ENCODE data around the gene IRAK2.

DNA sequence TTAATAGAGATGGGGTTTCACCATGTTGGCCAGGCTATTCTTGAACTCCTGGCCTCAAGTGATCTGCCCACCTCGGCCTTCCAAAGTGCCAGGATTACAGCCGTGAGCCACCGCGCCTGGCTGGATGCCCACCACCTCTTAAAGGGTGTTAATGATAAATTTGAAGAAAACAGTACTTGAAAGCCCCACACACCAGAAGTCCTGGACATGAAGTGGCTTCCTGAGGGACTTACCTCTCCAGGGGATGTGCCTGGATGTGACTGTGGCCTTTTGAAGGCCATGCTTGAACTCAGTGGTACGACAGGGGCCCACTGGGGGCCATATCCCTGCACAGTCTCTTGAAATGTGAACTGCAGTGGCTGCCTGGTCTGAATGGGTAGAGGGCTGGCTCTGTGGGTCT lies 18.2 kb downstream of the IRAK2 start:
- TF ChIP-seq, protein P1, sequence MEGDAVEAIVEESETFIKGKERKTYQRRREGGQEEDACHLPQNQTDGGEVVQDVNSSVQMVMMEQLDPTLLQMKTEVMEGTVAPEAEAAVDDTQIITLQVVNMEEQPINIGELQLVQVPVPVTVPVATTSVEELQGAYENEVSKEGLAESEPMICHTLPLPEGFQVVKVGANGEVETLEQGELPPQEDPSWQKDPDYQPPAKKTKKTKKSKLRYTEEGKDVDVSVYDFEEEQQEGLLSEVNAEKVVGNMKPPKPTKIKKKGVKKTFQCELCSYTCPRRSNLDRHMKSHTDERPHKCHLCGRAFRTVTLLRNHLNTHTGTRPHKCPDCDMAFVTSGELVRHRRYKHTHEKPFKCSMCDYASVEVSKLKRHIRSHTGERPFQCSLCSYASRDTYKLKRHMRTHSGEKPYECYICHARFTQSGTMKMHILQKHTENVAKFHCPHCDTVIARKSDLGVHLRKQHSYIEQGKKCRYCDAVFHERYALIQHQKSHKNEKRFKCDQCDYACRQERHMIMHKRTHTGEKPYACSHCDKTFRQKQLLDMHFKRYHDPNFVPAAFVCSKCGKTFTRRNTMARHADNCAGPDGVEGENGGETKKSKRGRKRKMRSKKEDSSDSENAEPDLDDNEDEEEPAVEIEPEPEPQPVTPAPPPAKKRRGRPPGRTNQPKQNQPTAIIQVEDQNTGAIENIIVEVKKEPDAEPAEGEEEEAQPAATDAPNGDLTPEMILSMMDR (IDR thresholded peaks at IDR 0.05) = no peak
- TF ChIP-seq POLR2A (IDR thresholded peaks at IDR 0.05) = no peak

Data from body of pancreas (tissue), 4 donors.